HG03095 (cell line): ENCODE measurements around the gene DCAF5.
"Not testable (repeated sequence)": the region's sequence is repeated elsewhere in the genome, so short reads cannot be mapped to it uniquely, and the experiment has no call there.

Experiments used
- ATAC-seq: cut with Tn5 transposase; IDR thresholded peaks from one replicate; pipeline ENCODE4 v1.9.1; 2021; ENCODE audit warnings: moderate library complexity; ENCODE audit not compliant: unreplicated experiment

DCAF5 gene

GRCh38 chr14:69045857-69046475, 107.0 kb downstream of the DCAF5 start:
- ATAC-seq, result no peak

DNA sequence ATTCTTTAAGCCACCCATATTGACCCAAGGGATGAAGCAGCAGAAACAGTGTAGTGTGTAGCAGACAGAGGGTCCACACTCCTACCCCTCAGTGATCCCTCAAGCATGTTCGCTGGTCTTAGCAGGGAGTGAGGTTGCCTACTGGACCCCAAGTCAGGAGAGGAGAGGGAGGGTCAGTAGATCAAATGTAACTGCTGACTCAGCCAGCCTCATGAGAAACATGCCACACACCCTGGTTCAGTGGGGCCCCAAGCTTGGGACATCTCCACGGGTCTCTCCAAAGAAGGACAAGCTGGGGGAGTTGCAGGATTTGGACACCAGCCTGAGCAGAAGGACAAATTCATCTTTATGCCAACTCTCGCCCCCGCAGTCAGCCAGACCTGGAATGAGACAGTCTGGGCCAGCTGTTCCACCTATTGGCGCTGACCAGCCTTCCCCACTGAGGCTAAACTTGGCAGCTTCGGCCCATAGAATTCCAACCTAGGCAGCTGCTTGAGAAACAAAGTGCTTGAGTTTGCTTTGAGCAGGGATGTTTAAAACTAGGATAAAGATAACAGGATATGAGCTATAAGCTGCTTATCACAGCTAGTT, 107.9 kb downstream of the DCAF5 start:
- ATAC-seq, result no peak

- ATAC-seq, result no peak
These were observed 108.6 kb downstream of the DCAF5 start for GRCh38 chr14:69044296-69044695.

- no peak for ATAC-seq
These were observed 109.2 kb downstream of the DCAF5 start for GRCh38 chr14:69043596-69044260.

- no peak for ATAC-seq
These were observed 110.0 kb downstream of the DCAF5 start for GRCh38 chr14:69042787-69043444.

GRCh38 chr14:69042299-69042698, 110.6 kb downstream of the DCAF5 start:
- no peak for ATAC-seq

DNA sequence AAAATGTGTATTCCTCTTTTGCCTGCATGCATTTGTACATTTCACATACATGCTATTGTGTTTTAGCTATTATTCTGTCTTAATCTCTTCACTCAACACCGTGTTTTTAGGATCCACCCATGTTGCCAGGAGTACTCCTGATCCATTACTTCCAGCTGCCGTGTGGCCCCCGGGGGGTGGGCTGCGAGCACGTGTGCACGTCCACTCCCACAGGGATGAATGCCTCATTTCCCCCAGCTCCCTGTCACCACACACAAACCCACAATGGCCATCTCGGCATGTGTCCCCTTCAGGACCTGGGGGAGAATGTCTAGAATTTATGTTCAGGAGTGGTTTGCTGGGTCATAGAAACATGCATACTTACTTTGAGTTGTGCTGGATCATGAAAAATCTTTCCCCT, 111.1 kb downstream of the DCAF5 start:
- no peak for ATAC-seq

- no peak for ATAC-seq
These were observed 112.6 kb downstream of the DCAF5 start for GRCh38 chr14:69040353-69040752.

DNA sequence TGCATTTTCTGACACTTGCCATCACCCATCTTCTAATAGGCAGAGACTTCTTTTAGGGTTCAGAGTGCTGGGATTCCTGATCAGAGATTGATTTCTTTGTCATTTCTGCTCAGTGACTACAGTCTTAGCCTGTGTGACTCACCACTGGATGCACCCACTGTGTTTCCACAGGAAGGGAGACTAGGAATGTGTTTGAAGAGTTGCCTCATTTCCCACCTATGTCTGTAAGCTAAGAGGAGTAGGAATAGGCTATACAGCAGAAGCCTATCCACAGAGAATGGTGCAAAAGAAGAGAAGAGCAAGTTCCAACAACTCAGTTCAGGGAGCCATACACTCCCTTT, 113.7 kb downstream of the DCAF5 start:
- no peak for ATAC-seq

- ATAC-seq, result no peak
These were observed 114.2 kb downstream of the DCAF5 start for GRCh38 chr14:69038455-69039287.

DNA sequence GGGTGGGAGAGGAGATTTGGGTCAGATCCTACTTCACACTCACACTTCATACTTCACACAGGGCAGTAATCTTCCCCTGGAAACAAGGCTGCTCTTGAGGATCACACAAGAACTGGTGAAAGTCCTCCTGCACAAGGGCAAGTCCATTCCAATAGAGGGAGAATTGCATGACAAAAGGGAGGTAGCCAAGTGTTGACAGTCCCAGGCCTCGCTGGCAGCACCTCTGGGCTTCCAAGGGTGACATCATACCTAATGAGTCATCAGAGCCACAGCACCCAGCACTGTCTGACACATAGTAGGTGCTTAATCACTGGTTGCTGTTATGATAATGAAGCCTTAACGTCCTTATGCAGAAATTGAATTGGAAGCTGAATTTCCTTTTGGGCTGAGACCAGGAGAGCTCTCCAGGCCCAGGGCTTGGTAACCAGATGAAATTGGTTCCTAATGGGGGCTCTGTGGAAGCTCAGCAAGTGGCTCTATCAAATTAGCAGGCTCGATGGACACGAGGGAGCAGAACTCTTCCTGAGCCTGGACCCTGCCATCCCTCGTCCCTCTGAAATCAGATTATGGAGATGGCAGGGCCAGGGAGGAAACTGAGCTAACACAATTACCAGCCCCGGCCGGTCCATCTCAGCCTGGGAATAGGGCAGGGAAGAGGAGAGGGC, 115.0 kb downstream of the DCAF5 start:
- no peak for ATAC-seq

GRCh38 chr14:69036757-69037506, 116.0 kb downstream of the DCAF5 start:
- ATAC-seq, result no peak

- no peak for ATAC-seq
These were observed 118.2 kb downstream of the DCAF5 start for GRCh38 chr14:69034612-69035262.

- ATAC-seq, result no peak
These were observed 125.5 kb downstream of the DCAF5 start for GRCh38 chr14:69027242-69027913.

DNA sequence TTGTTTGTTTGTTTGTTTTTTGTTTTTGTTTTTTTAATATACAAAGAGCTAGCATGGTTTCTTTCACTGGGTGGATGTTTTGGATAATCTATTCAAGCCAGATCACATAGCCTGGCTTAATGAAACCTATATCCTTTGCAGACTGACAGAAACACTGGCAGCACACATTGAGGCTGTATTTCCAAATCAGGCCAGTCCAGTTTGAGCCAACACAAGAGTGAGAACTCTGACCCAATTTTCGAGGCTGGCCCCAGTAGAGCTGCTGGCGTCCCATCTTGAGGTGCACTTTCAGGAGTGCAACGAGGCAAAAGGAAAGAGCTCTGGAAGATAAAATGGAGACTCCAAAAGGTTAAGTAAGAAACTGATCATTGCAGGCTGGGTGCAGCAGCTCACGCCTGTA, 129.9 kb downstream of the DCAF5 start:
- ATAC-seq, result no peak

DNA sequence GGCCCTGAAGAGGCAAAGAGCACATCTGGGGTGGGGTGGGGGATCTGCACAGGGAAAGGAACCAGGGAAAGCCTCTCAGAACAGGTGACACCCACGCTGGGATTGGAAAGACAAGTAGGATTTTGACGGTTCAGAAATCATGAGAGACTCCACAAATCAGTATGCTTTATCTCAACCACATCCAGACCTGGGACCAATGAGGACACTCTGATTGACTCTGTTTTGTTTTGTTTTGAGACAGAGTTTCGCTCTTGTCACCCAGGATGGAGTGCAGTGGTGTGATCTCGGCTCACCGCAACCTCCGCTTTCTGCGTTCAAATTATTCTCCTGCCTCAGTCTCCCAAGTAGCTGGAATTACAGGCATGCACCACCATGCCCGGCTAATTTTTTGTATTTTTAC, 130.8 kb downstream of the DCAF5 start:
- ATAC-seq, result not testable (repeated sequence)

DNA sequence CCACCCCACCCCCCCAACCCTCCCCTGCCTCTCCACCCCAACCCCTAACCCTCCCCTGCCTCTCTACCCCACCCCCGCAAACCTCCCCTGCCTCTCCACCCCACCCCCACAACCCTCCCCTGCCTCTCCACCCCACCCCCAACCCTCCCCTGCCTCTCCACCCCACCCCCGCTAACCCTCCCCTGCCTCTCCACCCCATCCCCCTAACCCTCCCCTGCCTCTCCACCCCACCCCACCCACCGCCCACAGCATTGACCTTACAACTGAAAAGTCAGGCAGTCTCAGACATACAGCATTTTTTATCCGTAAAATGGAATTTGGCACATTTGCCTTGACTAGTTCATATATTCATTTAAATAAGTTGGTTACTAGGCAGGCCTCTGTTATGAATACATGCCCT, 135.2 kb downstream of the DCAF5 start:
- ATAC-seq, result no peak

DNA sequence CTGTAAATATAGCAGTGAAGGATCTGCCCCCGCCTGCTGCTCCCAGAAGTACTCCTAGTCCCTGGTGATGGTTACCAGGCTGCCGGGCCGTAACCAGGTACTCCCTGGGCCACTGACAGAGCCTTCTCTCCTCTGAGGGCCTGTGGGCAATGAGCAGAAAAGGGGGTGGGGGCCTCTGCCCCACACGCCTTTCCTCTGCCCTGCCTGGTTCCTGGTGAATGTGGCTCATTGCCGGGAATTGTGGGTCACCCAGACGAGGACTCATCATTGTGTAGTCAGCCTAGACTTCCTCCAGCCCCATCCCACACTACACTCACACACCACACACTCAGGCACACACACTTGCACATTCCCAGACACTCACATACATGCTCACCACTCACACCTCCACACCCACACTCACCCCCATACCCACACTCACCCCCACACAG, 138.1 kb downstream of the DCAF5 start:
- no peak for ATAC-seq
